ENCODE results near the gene KCNQ4. TPM values are rescaled to one million over a fixed set of nuclear protein-coding genes. Genes with fewer than 3 reads are reported as not detected.

KCNQ4 gene
- total RNA-seq, 2 experiments from 2014 or later = 0.38 to 0.43 TPM

GRCh38 chr1:40786995-40787705 lies 3.6 kb downstream of the KCNQ4 start:
- TF ChIP-seq, protein P1, sequence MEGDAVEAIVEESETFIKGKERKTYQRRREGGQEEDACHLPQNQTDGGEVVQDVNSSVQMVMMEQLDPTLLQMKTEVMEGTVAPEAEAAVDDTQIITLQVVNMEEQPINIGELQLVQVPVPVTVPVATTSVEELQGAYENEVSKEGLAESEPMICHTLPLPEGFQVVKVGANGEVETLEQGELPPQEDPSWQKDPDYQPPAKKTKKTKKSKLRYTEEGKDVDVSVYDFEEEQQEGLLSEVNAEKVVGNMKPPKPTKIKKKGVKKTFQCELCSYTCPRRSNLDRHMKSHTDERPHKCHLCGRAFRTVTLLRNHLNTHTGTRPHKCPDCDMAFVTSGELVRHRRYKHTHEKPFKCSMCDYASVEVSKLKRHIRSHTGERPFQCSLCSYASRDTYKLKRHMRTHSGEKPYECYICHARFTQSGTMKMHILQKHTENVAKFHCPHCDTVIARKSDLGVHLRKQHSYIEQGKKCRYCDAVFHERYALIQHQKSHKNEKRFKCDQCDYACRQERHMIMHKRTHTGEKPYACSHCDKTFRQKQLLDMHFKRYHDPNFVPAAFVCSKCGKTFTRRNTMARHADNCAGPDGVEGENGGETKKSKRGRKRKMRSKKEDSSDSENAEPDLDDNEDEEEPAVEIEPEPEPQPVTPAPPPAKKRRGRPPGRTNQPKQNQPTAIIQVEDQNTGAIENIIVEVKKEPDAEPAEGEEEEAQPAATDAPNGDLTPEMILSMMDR (IDR thresholded peaks at IDR 0.05) = no peak
- ATAC-seq = no peak
- H3K9me3 Mint-ChIP-seq = no peaks in the 10 kb centered on the region
- ChIA-PET CTCF (interaction anchor here (9.2 kb wide), 1 partner anchor 13 kb away, joined by 53 read pairs; no protein-coding TSS in a partner anchor), POLR2A (no interaction called here)
- no peak overlapping the region for H3K4me3 Mint-ChIP-seq
- peaks cover 7% of the 10 kb centered on the region for H3K4me1 Mint-ChIP-seq (ENCODE audit: low read depth)
- peaks cover 22% of the 10 kb centered on the region for H3K27me3 Mint-ChIP-seq
- intact Hi-C loops (cut with micrococcal nuclease) = no loop called here
- H3K27ac Mint-ChIP-seq = no peak overlapping the region
- no peaks in the 10 kb centered on the region for H3K36me3 Mint-ChIP-seq (ENCODE audit: low read depth)
- DNase-seq = no peak

DNA sequence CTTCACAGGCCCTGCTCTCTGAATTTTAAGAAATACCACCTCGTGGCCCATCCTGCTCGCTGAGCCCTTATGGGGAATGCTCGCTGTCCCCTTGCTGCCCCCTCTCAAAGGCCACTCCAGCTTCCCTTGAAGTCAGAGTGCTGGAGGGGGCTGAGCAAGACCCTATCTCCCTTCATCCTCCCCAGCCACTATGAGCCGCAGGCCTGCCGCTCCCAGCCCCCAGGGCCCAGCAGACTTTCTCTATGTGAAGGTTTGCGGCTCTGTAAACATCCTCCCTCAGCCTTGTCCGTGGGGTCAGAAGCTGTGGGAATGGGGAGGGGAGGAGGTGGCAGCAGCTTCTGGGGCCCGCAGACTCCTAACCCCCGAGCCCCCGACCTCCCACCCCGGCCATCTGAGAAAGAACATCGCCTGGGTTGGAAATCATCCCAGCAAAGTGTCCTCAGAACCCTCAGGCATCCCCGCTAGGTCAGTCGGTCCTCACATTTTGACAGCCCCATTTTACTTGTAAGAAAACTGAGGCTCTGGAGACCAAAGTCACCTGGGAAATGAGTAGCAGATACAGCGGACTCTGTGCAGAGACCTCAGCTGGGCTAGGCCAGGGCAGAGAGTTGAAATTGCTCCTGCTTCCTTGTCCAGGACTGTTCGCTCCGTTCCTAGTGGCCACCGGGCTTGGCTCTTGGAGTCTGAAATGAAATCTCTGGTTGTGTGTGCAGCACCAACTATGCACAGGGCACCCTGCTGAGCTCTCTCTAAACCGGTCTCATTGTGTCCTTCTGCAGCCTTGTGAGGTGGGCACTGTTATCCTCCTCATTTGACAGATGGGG lies 4.4 kb downstream of the KCNQ4 start:
- H3K27me3 Mint-ChIP-seq = peaks cover 17% of the 10 kb centered on the region
- H3K9me3 Mint-ChIP-seq = no peaks in the 10 kb centered on the region
- TF ChIP-seq, protein P1 (IDR thresholded peaks at IDR 0.05) = no peak
- H3K4me1 Mint-ChIP-seq (ENCODE audit: low read depth) = peaks cover 7% of the 10 kb centered on the region
- POLR2A ChIA-PET = interaction anchor here (1.2 kb wide), 1 partner anchor 20 kb away, joined by 3 read pairs; no protein-coding TSS in a partner anchor
- intact Hi-C loops (cut with micrococcal nuclease) = no loop called here
- no peak overlapping the region for H3K4me3 Mint-ChIP-seq
- H3K36me3 Mint-ChIP-seq (ENCODE audit: low read depth) = no peaks in the 10 kb centered on the region
- ATAC-seq = no peak
- CTCF ChIA-PET = interaction anchor here (1.3 to 9.2 kb wide), 2 partner anchors 10 to 14 kb away, joined by 4 to 53 read pairs; no protein-coding TSS in a partner anchor
- no peak for DNase-seq
- H3K27ac Mint-ChIP-seq = no peak overlapping the region

DNA sequence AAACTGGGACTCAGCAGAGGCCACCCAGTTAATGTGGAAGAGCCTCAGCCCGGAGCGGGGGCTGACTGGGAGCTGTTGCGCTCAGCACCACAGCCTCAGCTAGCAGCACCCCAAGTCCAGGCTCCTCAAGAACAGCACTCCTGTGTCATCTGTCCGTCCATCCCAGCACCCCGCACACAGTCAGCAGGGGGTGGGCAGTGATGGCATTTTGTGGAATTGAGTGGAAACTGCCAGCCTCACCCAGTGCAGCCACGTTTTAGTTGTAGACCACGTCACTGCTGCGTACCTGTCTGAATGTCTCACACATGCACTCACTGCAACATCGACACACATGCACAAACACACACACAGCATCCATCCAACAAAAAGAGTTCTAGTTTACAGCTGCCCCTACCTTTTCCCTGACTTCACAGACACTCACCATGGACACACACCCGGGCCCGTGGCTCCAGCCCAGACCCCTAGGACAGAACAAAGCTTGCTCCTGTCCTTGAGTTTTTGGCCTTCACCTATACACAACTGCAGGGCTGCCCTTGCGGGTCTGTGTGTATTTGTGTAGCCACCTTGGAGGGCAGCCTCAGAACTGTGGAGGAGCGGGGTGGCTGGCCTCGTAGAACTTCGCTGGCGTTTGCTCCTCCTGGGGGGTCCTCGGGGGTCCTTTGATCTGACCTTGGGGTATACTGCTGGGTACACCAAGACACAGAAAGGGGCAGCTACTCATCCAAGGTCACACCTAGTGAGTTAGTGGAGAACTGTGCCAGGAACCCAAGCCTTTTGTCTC lies 5.2 kb downstream of the KCNQ4 start:
- CTCF ChIA-PET = interaction anchor here (1.1 to 9.2 kb wide), 3 partner anchors 11 to 61 kb away, joined by 3 to 53 read pairs (median 4); no protein-coding TSS in a partner anchor
- ATAC-seq (no peak), DNase-seq (no peak)
- Mint-ChIP-seq H3K9me3 (no peaks in the 10 kb centered on the region), H3K27ac (no peak overlapping the region), H3K4me1 (ENCODE audit: low read depth) (peaks cover 7% of the 10 kb centered on the region), H3K27me3 (peaks cover 13% of the 10 kb centered on the region), H3K4me3 (no peak overlapping the region), H3K36me3 (ENCODE audit: low read depth) (no peaks in the 10 kb centered on the region)
- POLR2A ChIA-PET = interaction anchor here (1.2 kb wide), 1 partner anchor 21 kb away, joined by 3 read pairs; no protein-coding TSS in a partner anchor
- TF ChIP-seq, protein P1 (IDR thresholded peaks at IDR 0.05) = no peak
- intact Hi-C loops (cut with micrococcal nuclease) = no loop called here

DNA sequence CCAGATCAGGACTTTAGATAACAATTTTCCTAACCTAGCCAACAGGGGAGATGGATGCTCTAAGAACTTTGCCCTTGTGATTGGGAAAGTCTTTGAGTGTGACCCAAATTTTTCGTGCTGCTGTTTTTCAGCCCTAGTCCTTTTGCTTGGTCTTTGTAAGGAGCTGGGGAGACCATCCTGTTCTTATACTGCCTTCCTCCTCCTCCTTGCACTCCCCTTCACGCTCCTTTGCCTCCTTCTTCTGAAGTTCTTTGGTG lies 5.7 kb downstream of the KCNQ4 start:
- Mint-ChIP-seq H3K4me3 (no peak overlapping the region), H3K27me3 (peaks cover 12% of the 10 kb centered on the region), H3K36me3 (ENCODE audit: low read depth) (no peaks in the 10 kb centered on the region), H3K27ac (no peak overlapping the region), H3K4me1 (ENCODE audit: low read depth) (peaks cover 13% of the 10 kb centered on the region), H3K9me3 (no peaks in the 10 kb centered on the region)
- TF ChIP-seq, protein P1 (IDR thresholded peaks at IDR 0.05) = no peak
- ChIA-PET POLR2A (no interaction called here), CTCF (interaction anchor here (1.0 to 9.2 kb wide), 3 partner anchors 15 to 60 kb away, joined by 3 to 53 read pairs (median 3); no protein-coding TSS in a partner anchor)
- DNase-seq (no peak), ATAC-seq (no peak)
- intact Hi-C loops (cut with micrococcal nuclease) = no loop called here

Data from activated CD8-positive, alpha-beta T cell treated with anti-CD3 and anti-CD28 coated beads for 36 hours (primary cell).